Activated CD4-positive, alpha-beta T cell treated with anti-CD3 and anti-CD28 coated beads, Interleukin-2, amount 10 ng/mL, durations not matched to agents 7 days and 5 days (primary cell): Measurements from ENCODE around the gene OGFOD3. TPM values are rescaled to one million over a fixed set of nuclear protein-coding genes. Genes with fewer than 3 reads are reported as not detected.
"Not testable (repeated sequence)": the region's sequence is repeated elsewhere in the genome, so short reads cannot be mapped to it uniquely, and the experiment has no call there.

Source experiments
- CTCF ChIA-PET: fragments of 350-600 bp; sonication (Branson Sonifier 250); formaldehyde crosslinking; loops from one replicate; lab custom pipeline; 2021; ENCODE audit warnings: antibody characterized with exemption; lab: Charles Lee
- POLR2A ChIA-PET: fragments of 350-600 bp; sonication (Branson Sonifier 250); formaldehyde crosslinking; loops from one replicate; lab custom pipeline; 2021; ENCODE audit warnings: antibody characterized with exemption; lab: Charles Lee
- DNase-seq: peaks from one replicate; pipeline ENCODE4 v3.0.0-alpha.2; 2020
- H3K27ac Mint-ChIP-seq: one replicate; pipeline ENCODE4 v1.8.0; 2021; ENCODE audit warnings: mild to moderate bottlenecking, moderate library complexity, mixed read lengths
- H3K27me3 Mint-ChIP-seq: one replicate; pipeline ENCODE4 v1.8.0; 2021; ENCODE audit warnings: mixed read lengths
- H3K36me3 Mint-ChIP-seq: one replicate; pipeline ENCODE4 v1.8.0; 2021; ENCODE audit warnings: low read depth, mixed read lengths
- H3K4me1 Mint-ChIP-seq: one replicate; pipeline ENCODE4 v1.8.0; 2021; ENCODE audit warnings: mixed read lengths
- H3K4me3 Mint-ChIP-seq: one replicate; pipeline ENCODE4 v1.8.0; 2021; ENCODE audit warnings: mild to moderate bottlenecking, moderate library complexity, mixed read lengths
- H3K9me3 Mint-ChIP-seq: one replicate; pipeline ENCODE4 v1.8.0; 2021; ENCODE audit warnings: mixed read lengths
- total RNA-seq, 2 experiments: library from RNA; stranded (reverse); gene quantifications; one replicate each; pipeline ENCODE4 v1.2.3, GENCODE V29; 2021

The OGFOD3 gene
- total RNA-seq, 2 experiments from 2014 or later: 23.8 to 28.0 TPM

GRCh38 chr17:82377924-82378740 is 40.3 kb downstream of the OGFOD3 start:
- Mint-ChIP-seq H3K36me3 (no peaks in the 10 kb centered on the region), H3K27ac (no peak overlapping the region), H3K9me3 (no peaks in the 10 kb centered on the region), H3K27me3 (peaks cover 36% of the 10 kb centered on the region), H3K4me1 (no peaks in the 10 kb centered on the region), H3K4me3 (no peak overlapping the region)
- DNase-seq: no peak
- ChIA-PET POLR2A (no interaction called here), CTCF (no interaction called here)

- CTCF ChIA-PET, POLR2A ChIA-PET, H3K4me1 Mint-ChIP-seq, DNase-seq, H3K27ac Mint-ChIP-seq, H3K9me3 Mint-ChIP-seq, H3K4me3 Mint-ChIP-seq, H3K36me3 Mint-ChIP-seq: not testable (repeated sequence)
- H3K27me3 Mint-ChIP-seq: peaks cover 44% of the 10 kb centered on the region
These were observed 41.1 kb downstream of the OGFOD3 start for GRCh38 chr17:82377294-82377693.

DNA sequence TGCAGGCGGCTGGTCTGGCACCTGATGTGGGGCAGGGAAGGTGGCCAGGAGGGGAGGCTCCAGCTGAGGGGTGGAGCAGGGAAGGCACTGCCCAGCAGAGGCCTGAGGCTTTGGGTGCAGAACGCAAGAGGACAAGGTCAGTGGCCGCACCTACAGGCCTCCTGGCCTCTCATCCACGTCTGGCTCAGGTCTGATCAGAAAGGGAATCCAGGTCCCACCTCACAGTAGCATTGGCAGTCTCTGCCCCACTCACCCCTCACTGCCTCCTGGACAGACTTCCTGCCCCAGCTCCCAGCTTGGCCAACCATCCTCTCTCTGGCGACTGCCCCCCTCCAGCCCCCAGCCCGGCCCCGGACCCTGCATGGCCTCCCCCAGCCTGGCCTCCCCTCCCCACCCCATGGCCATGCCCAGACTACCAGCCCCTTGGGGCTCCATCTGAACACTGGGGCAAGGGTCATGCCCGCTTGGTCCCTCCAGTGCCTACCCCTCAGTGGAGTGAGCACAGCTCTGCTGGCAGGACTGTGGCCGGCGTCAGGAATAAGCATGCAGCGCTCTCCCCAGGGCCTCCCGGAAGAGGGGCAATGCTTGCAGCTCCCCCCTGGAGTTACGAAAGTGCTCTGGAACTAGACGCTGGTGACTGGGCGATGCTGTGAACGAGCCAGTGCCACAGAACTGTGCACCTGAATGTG is 42.2 kb downstream of the OGFOD3 start:
- H3K9me3 Mint-ChIP-seq: no peaks in the 10 kb centered on the region
- H3K4me3 Mint-ChIP-seq: no peak overlapping the region
- no peaks in the 10 kb centered on the region for H3K36me3 Mint-ChIP-seq
- no peak overlapping the region for H3K27ac Mint-ChIP-seq
- ChIA-PET CTCF (no interaction called here), POLR2A (no interaction called here)
- no peak for DNase-seq
- peaks cover 2% of the 10 kb centered on the region for H3K4me1 Mint-ChIP-seq
- H3K27me3 Mint-ChIP-seq: peaks cover 40% of the 10 kb centered on the region

DNA sequence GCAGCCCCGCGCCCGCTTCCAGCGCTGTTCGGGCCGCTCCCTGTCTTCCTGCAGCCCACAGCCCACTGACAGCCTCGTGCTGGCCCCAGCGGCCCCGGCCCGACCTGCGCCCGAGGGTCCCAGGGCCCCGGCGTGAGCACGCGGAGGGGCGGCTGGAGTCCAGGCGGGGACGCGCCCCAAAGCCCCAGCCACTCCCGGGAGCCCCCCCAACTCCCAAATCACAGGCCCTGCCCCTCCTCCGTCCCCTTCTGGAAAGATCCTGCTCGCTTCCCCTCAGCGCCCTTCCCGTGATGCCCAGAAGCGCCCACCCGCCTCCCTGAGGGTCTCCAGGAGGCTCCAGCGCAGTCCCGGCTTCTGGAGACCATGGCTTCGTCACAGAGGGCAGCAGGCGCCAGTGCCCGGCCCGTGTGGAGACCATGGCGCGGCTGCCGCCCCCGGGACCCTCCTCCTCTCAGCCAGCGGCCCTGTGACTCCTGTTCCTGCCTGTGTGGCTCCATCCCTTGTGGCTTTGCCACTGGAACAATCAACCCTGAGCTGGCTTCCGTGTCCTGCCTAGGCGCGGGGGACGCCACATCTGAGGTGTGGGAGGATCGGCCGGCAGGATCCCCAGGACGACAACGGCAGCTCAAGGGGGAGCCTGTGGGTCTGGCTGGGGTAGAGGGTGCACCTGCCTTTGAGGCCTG is 42.9 kb downstream of the OGFOD3 start:
- H3K9me3 Mint-ChIP-seq: no peaks in the 10 kb centered on the region
- ChIA-PET POLR2A (no interaction called here), CTCF (no interaction called here)
- H3K36me3 Mint-ChIP-seq: no peaks in the 10 kb centered on the region
- no peak for DNase-seq
- H3K4me3 Mint-ChIP-seq: no peak overlapping the region
- H3K27me3 Mint-ChIP-seq: peaks cover 41% of the 10 kb centered on the region
- no peak overlapping the region for H3K27ac Mint-ChIP-seq
- peaks cover 7% of the 10 kb centered on the region for H3K4me1 Mint-ChIP-seq

DNA sequence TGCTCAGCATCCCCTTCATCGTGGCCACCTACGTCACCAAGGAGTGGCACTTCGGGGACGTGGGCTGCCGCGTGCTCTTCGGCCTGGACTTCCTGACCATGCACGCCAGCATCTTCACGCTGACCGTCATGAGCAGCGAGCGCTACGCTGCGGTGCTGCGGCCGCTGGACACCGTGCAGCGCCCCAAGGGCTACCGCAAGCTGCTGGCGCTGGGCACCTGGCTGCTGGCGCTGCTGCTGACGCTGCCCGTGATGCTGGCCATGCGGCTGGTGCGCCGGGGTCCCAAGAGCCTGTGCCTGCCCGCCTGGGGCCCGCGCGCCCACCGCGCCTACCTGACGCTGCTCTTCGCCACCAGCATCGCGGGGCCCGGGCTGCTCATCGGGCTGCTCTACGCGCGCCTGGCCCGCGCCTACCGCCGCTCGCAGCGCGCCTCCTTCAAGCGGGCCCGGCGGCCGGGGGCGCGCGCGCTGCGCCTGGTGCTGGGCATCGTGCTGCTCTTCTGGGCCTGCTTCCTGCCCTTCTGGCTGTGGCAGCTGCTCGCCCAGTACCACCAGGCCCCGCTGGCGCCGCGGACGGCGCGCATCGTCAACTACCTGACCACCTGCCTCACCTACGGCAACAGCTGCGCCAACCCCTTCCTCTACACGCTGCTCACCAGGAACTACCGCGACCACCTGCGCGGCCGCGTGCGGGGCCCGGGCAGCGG is 43.6 kb downstream of the OGFOD3 start:
- ChIA-PET CTCF (no interaction called here), POLR2A (no interaction called here)
- Mint-ChIP-seq H3K4me3 (no peak overlapping the region), H3K36me3 (no peaks in the 10 kb centered on the region), H3K27me3 (peaks cover 41% of the 10 kb centered on the region), H3K4me1 (peaks cover 10% of the 10 kb centered on the region), H3K27ac (no peak overlapping the region), H3K9me3 (no peaks in the 10 kb centered on the region)
- DNase-seq: no peak

DNA sequence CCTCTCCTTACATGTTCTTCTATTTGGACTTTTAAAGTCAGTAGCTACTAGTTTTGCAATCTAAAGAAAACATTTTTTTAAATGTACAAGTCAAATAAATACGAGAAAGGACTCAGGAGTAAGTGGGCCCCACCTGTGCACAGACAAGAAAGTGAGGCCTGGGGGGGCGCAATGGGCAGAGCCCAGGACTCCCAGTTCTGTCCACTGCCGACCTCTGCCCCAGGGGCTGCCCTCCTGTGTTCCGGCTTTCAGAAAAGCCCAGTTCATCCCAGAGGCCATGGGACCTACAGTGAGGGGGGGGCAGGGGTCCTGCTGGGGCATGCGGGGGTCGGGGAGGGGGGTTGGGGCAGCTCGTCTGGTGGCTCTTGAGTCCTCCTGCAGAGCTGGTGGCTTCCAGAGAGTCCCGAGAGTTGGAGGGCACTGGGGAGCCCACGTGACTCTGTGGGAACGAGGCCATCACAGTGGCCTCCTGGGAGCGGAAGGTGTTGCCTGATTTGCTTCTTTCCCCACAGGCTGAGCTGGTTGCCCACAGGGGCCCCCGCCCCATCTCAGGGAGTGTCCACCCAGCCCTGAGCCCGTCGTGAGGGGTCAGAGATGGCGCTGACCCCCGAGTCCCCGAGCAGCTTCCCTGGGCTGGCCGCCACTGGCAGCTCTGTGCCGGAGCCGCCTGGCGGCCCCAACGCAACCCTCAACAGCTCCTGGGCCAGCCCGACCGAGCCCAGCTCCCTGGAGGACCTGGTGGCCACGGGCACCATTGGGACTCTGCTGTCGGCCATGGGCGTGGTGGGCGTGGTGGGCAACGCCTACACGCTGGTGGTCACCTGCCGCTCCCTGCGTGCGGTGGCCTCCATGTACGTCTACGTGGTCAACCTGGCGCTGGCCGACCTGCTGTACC is 44.4 kb downstream of the OGFOD3 start:
- ChIA-PET CTCF (no interaction called here), POLR2A (no interaction called here)
- H3K27me3 Mint-ChIP-seq: peaks cover 47% of the 10 kb centered on the region

GRCh38 chr17:82373072-82373452 is 45.3 kb downstream of the OGFOD3 start:
- Mint-ChIP-seq H3K4me1 (peaks cover 10% of the 10 kb centered on the region), H3K27me3 (peaks cover 47% of the 10 kb centered on the region), H3K27ac (peak overlapping the region; percentile 14)
- POLR2A ChIA-PET, H3K36me3 Mint-ChIP-seq, H3K4me3 Mint-ChIP-seq, H3K9me3 Mint-ChIP-seq, DNase-seq: not testable (repeated sequence)
- CTCF ChIA-PET: interaction anchor here (1.5 kb wide), 1 partner anchor 23 kb away, joined by 3 read pairs; no protein-coding TSS in a partner anchor

More for the DNA sequence above, 44.4 kb downstream of the OGFOD3 start:
- no peaks in the 10 kb centered on the region for H3K36me3 Mint-ChIP-seq
- no peaks in the 10 kb centered on the region for H3K9me3 Mint-ChIP-seq
- DNase-seq: no peak
- peaks cover 10% of the 10 kb centered on the region for H3K4me1 Mint-ChIP-seq
- H3K27ac Mint-ChIP-seq: no peak overlapping the region
- H3K4me3 Mint-ChIP-seq: no peak overlapping the region

- DNase-seq: no peak
- ChIA-PET CTCF (interaction anchor here (1.5 kb wide), 1 partner anchor 23 kb away, joined by 3 read pairs; no protein-coding TSS in a partner anchor), POLR2A (no interaction called here)
- Mint-ChIP-seq H3K36me3 (no peaks in the 10 kb centered on the region), H3K27me3 (peaks cover 51% of the 10 kb centered on the region), H3K9me3 (no peaks in the 10 kb centered on the region), H3K4me3 (no peak overlapping the region), H3K4me1 (peaks cover 10% of the 10 kb centered on the region), H3K27ac (no peak overlapping the region)
These were observed 45.9 kb downstream of the OGFOD3 start for GRCh38 chr17:82372249-82373071.

DNA sequence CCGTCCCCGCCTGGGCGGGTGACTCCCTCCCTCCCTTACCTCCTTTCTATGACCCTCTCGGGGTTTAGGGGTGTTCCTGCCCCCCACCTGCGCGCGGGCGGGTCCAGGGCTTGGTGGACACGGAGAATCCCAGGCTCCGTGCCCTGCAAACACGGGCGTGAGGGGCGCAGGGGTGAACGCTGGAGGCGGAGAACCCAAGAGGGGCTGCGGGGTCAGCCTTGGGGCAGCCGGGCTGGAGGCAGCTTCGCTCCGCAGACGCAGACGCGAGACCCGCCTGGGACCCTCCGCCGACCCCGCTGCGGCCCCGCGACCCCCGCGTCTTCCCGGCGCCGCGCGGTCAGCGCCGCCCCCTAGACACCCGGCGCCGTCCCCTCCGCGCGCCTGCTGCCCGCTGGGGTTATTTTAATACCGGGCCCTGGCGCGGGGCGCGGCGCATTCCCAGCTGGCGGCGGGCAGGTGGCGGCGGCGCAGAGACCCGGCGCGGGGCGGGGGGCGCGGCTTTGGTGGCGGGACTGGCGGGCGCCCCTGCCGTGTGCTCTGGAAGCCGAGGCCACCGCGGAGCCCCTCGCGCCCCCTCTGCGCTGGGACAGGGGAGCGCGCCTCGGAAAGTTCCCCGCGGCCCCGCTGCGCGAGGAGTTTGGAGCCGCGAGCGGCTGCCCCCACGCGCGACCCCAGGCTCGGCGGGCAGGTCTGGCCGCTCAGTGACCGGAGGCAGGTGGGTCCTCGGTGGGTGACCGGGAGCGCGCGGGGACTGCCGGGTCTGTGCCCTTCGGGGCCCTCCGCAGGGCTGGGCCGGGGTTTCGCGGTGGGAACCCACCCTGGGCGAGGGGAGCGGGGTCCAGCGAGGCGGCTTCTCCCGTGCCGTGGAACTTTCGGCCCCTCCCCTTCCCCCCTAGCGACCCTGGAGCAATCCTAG is 46.8 kb downstream of the OGFOD3 start, which contains the start of gene UTS2R:
TSS of gene UTS2R (plus strand) at position 433 of the 916 bp plus-strand sequence. CDS start 2,560 bp downstream, outside the sequence.
- Mint-ChIP-seq H3K36me3 (no peaks in the 10 kb centered on the region), H3K9me3 (no peaks in the 10 kb centered on the region), H3K4me1 (peaks cover 10% of the 10 kb centered on the region), H3K4me3 (peak within 1 kb of the TSS; percentile 47), H3K27me3 (peaks cover 56% of the 10 kb centered on the region), H3K27ac (no peak within 1 kb of the TSS)
- ChIA-PET POLR2A (no interaction called here), CTCF (interaction anchor here (0.6 to 1.6 kb wide), 3 partner anchors 10 to 51 kb away, joined by 3 to 7 read pairs (median 3); no protein-coding TSS in a partner anchor)
- no peak for DNase-seq
